Lung (tissue), 12 donors: ENCODE results near the gene TMEM231. TPM values are rescaled to one million over a fixed set of nuclear protein-coding genes. Genes with fewer than 3 reads are reported as not detected.

ENCODE experiments used
- ATAC-seq: fragments of 200-7000 bp; cut with Tn5 transposase; one replicate; pipeline ENCODE4 v1.9.1; 2020; ENCODE audit warnings: moderate number of reproducible peaks; ENCODE audit not compliant: insufficient read depth, low FRiP score
- DNase-seq, 3 donors: peaks; one replicate each; pipeline ENCODE4 v3.0.0-alpha.2; 2013 to 2017
- H3K27ac ChIP-seq, 2 donors: one replicate each; pipeline ENCODE4 v1.5.1; 2013; ENCODE audit warnings: mild to moderate bottlenecking in 2 of 2, moderate library complexity in 2 of 2, control low read depth in 1 of 2, inconsistent platforms in 1 of 2, low read depth in 1 of 2, low read length in 1 of 2
- H3K27me3 ChIP-seq, 3 donors: one replicate each; pipeline ENCODE4 v1.5.1; 2013; ENCODE audit warnings: low read length in 2 of 3; ENCODE audit not compliant: control insufficient read depth in 3 of 3, insufficient read depth in 3 of 3
- H3K36me3 ChIP-seq, 4 donors: one replicate each; pipeline ENCODE4 v1.5.1; 2013; ENCODE audit warnings: low read length in 4 of 4, mild to moderate bottlenecking in 1 of 4, moderate library complexity in 1 of 4; ENCODE audit not compliant: control insufficient read depth in 4 of 4, insufficient read depth in 4 of 4
- H3K4me1 ChIP-seq, 5 donors: one replicate each; pipeline ENCODE4 v1.5.1; 2013; ENCODE audit warnings: low read length in 5 of 5, mild to moderate bottlenecking in 2 of 5, moderate library complexity in 1 of 5; ENCODE audit not compliant: control insufficient read depth in 5 of 5, insufficient read depth in 5 of 5
- H3K4me3 ChIP-seq: one replicate; pipeline ENCODE4 v1.5.1; 2013; ENCODE audit warnings: mild to moderate bottlenecking, control low read depth, moderate library complexity
- H3K9ac ChIP-seq, 2 donors: one replicate each; pipeline ENCODE4 v1.5.1; 2013; ENCODE audit warnings: low read length in 2 of 2, control low read depth in 1 of 2; ENCODE audit not compliant: insufficient read depth in 1 of 2
- H3K9me3 ChIP-seq, 4 donors: one replicate each; pipeline ENCODE4 v1.5.1; 2013; ENCODE audit warnings: low read length in 3 of 4, mild to moderate bottlenecking in 1 of 4, moderate library complexity in 1 of 4; ENCODE audit not compliant: control insufficient read depth in 4 of 4, insufficient read depth in 3 of 4
- CTCF ChIP-seq: IDR thresholded peaks from 2 replicates; pipeline ENCODE4 v1.5.1; 2012; ENCODE audit warnings: mild to moderate bottlenecking; ENCODE audit errors: control extremely low read depth, extremely low read depth
- WGBS, 2 donors: extraction: QIAGEN DNeasy Blood & Tissue Kit; methylation state at CpG; one replicate each; pipeline ENCODE4 v1.1.7; 2013; 5-methylcytosine and 5-hydroxymethylcytosine counted together
- polyA plus RNA-seq, 2 donors: library from polyadenylated mRNA; stranded (reverse); fragments of 200-250 nt; gene quantifications; one replicate each; pipeline ENCODE4 v1.2.1, GENCODE V29; 2013
- total RNA-seq, 2 donors: library from RNA; depleted of rRNA in 1 of 2; stranded (reverse); fragments of >200 nt in 1 of 2; gene quantifications; one replicate each; pipeline ENCODE4 v1.2.1, GENCODE V29; 2014 to 2021
- donor health status: control.
- donor health status: control.
- donor health status: Bipolar disorder and iron deficiency.
- donor health status: healthy.
- donor health status: DM: yes; HTN: yes; CAD: no.

The TMEM231 gene
- total and polyA plus RNA-seq, 4 donors = 9.3 to 88.5 (median 35.2) TPM

GRCh38 chr16:75572864-75573542 is 17.0 kb upstream of the TMEM231 start:
- no peak for ATAC-seq
- no peak for TF ChIP-seq CTCF
- Histone ChIP-seq H3K4me3 (no peak overlapping the region), H3K27ac (peak overlapping the region in 1 of 2 donors; percentile 9), H3K36me3 (peaks cover 23 to 72% (median 50%) of the 10 kb centered on the region in 4 donors), H3K4me1 (peaks cover 0 to 20% (median 0%) of the 10 kb centered on the region in 5 donors), H3K9ac (no peak overlapping the region), H3K27me3 (no peaks in the 10 kb centered on the region), H3K9me3 (no peaks in the 10 kb centered on the region)
- WGBS, 2 donors = 65 to 76% methylated on average over 3 of the region's 3 CpGs
- no peak for DNase-seq

GRCh38 chr16:75570396-75571065 is 14.5 kb upstream of the TMEM231 start:
- no peaks in the 10 kb centered on the region for H3K27me3 ChIP-seq
- peak overlapping the region in 1 of 2 donors; percentile 4 for H3K27ac ChIP-seq
- no peak overlapping the region for H3K4me3 ChIP-seq
- 61 to 66% methylated on average over 5 of the region's 5 CpGs for WGBS, 2 donors
- peaks cover 14 to 58% (median 48%) of the 10 kb centered on the region in 4 donors for H3K36me3 ChIP-seq
- peaks cover 5 to 21% (median 10%) of the 10 kb centered on the region in 5 donors for H3K4me1 ChIP-seq
- no peak for ATAC-seq
- H3K9ac ChIP-seq = no peak overlapping the region
- H3K9me3 ChIP-seq = no peaks in the 10 kb centered on the region
- TF ChIP-seq CTCF = no peak
- no peak for DNase-seq

GRCh38 chr16:75567911-75568310 is 11.9 kb upstream of the TMEM231 start:
- no peak overlapping the region for H3K4me3 ChIP-seq
- no peaks in the 10 kb centered on the region for H3K9me3 ChIP-seq
- peaks cover 0 to 7% (median 0%) of the 10 kb centered on the region in 3 donors for H3K27me3 ChIP-seq
- no peak for TF ChIP-seq CTCF
- H3K9ac ChIP-seq = no peak overlapping the region
- DNase-seq (no peak), ATAC-seq (no peak)
- no peak overlapping the region for H3K27ac ChIP-seq
- H3K4me1 ChIP-seq = peaks cover 5 to 16% (median 10%) of the 10 kb centered on the region in 5 donors
- WGBS, 2 donors = 79 to 87% methylated on average over 4 of the region's 4 CpGs
- H3K36me3 ChIP-seq = peaks cover 4 to 45% (median 36%) of the 10 kb centered on the region in 4 donors
